NCI-H2107 (cell line): Measurements from ENCODE around the gene OGDHL.
"Not testable (repeated sequence)": the region's sequence is repeated elsewhere in the genome, so short reads cannot be mapped to it uniquely, and the experiment has no call there.

Experiments
- DNase-seq: peaks from one replicate; lab custom pipeline; 2025; lab: John Stamatoyannopoulos, UW

The OGDHL gene

DNA sequence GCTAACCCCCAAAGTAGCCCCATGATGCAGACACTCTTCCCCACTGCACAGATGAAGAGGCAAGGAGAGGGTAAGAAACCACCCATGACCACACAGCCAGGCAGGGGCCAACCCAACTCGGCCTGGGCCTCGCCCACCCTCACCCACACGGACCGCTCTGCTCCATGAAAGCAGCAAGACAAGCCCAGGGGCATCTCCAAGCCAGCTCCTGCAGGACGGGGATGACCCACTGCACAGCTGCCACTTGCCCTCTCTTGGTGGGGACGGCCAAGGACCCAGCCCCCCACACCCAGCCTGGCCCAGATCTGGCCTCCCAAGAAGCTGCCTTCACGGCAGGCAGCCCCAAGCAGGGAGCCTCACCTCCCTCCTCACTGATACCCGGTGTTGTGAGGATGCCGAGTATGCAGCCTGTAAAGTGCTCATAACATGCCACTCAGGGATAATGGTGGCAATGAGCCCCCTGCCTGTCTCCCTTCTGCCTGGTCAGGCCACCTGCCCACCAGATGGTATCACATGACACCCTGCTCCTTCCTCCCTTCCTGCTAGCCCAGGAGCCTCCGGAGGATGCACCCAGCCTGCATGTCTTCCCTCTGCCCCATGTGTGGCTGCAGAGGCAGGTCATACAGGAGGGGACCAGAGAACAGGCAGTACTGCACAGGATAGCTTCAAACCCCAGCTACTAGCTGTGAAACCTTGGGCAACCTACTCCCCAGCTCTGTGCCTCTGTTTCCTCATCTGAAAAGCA, 23.3 kb downstream of the OGDHL start:
- no peak for DNase-seq

DNA sequence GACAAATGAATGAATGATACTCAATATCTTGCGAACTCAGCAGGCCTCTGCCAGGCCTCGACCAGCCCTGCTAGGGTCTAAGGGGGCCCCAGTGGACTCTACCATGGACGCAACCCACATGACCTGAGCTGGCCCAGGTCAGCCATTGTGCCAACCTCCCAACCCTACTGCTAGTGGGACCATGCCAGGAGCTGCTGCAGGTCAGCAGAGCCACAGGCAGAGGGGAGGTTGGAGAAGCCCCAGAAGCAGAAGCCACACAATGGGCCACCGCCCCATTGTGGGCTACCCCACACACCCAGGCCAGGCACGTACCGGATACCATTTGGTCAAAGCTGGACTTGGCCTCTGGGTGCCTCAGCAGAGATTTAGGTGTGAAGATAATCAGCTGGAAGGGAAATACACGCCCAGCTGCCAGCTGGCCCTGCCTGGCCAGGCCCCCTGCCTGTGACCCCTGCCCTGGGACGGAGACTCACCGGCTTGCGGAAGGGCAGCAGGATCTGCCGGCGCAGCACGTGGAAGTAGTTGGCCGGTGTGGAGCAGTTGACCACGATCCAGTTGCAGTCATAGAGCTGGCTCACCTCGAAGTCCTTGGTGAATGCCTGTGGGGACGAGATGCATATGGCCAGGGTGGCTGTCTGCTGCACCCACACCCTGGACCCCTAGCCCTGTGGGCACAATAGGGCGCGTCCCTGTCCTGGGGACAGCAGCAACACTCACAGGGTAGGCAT, 24.5 kb downstream of the OGDHL start:
- no peak for DNase-seq

GRCh38 chr10:49736564-49737113, 25.5 kb downstream of the OGDHL start:
- DNase-seq: no peak

- no peak for DNase-seq
Measured at GRCh38 chr10:49735848-49736563, 26.1 kb downstream of the OGDHL start.

DNA sequence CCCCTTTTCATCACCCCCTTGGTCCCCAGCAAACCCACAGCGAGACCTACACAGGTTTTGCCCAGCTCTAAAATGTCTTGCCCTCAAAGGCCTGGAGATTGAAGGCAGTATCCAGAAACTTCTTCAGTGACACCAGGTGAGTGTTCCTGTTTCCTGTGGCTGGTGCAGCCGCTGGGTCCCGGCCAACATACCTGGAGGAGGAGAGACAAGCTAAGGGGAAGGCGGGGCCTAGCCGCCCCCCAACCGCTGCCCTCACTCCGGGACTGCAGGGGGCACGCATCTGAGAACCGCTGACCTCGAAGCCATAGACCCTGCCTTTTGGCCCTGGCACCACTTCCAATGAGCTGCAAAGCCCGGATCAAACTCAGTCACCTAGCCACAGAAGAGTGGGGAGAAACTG, 27.0 kb downstream of the OGDHL start:
- no peak for DNase-seq

- no peak for DNase-seq
Measured at GRCh38 chr10:49734676-49735075, 27.4 kb downstream of the OGDHL start.

GRCh38 chr10:49733866-49734265, 28.3 kb downstream of the OGDHL start:
- no peak for DNase-seq

- DNase-seq: no peak
Measured at GRCh38 chr10:49726593-49726992, 35.5 kb downstream of the OGDHL start.

DNA sequence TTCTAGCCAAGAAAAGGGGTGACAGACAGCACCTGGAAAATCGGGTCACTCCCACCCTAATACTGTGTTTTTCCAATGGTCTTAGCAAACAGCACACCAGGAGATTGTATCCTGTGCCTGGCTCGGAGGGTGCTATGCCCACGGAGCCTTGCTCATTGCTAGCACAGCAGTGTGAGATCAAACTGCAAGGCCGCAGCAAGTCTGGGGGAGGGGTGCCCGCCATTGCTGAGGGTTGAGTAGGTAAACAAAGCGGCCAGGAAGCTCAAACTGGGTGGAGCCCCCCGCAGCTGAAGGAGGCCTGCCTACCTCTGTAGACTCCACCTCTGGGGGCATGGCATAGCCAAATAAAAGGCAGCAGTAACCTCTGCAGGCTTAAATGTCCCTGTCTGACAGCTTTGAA, 47.0 kb downstream of the OGDHL start:
- DNase-seq: not testable (repeated sequence)

- DNase-seq: no peak
Measured at GRCh38 chr10:49713266-49713665, 48.9 kb downstream of the OGDHL start.

- DNase-seq: no peak
Measured at GRCh38 chr10:49711481-49711880, 50.6 kb downstream of the OGDHL start.

- DNase-seq: no peak
Measured at GRCh38 chr10:49710966-49711365, 51.2 kb downstream of the OGDHL start.

DNA sequence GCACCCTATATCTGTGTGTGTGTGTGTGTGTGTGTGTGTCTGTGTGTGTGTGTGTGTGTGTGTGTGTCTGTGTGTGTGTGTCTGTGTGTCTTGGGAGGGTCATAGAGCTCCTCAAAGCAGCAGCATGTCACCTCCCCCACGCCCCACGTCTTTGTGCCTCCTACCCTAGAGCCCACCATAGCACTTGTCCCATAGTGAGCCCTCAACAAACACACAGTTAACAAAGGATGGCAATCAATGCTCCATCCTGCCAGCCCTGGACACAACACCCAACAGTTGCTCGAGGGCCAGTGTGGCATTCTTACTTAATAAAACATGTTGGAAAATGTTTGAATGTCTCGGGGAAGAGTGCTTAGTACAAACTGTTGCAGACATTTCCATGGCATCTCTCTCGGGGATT, 52.2 kb downstream of the OGDHL start:
- no peak for DNase-seq

DNA sequence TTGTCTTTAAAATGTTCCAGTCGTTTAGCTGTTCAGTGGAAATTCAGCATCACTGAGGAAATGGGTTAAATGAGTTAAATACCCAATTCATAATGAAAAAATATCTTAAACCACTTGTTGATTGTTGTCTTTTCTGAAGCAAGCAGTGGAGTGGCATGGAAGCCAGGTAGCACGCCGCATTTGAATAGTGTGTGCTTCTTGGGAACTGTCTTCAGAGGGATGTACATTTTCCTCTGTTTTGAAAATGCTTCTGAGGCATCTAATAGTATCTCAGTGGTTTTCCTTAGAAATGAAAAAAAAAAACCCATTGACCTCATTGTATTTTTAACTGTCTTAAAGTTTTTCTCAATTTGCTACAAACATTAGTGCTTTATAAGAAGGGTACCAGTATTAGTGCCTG, 54.5 kb downstream of the OGDHL start:
- DNase-seq: no peak

GRCh38 chr10:49700997-49701396, 61.1 kb downstream of the OGDHL start:
- DNase-seq: peak; percentile 23

DNA sequence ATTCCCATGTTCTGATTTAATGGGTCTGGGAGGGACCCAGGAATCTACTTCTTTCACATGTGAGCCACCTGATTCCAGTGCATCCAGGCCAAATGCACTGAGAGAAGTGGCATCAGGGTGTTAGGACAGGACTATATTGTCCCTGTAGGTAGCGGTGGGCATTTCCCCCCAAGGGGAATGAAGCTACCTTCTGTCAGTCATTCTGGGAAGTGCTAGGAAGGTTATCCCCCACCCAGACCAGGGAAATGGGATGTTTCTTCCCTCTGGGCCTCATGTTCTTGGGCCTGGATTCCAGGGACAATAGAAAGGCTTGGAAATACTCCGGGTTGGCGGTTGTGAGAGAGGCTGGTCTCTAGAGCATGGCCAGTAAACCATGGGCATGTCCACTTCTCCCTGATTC, 61.9 kb downstream of the OGDHL start:
- no peak for DNase-seq

DNA sequence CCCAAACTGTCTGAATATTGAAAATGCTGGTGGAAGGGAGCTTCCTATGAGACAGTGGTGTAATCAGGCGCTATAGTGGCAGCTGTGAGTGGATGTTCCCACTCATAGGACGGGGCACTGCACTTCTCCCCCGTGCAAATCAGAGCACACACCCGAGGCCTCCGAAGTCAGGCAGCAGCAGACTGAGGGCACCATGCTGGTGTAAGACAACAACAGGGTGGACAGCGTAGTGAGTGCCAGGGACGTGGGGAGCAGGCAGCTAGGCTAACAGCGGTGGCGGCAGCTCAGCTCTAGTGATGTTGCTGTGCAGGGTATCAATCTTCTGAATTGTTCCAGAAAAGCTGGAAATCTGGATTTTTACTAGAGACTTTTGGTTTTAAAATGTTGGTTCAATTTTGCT, 63.4 kb downstream of the OGDHL start:
- no peak for DNase-seq

- no peak for DNase-seq
Measured at GRCh38 chr10:49696311-49696710, 65.8 kb downstream of the OGDHL start.

GRCh38 chr10:49694466-49694865, 67.7 kb downstream of the OGDHL start:
- no peak for DNase-seq

GRCh38 chr10:49691588-49691987, 70.5 kb downstream of the OGDHL start:
- no peak for DNase-seq

GRCh38 chr10:49690698-49691356, 71.3 kb downstream of the OGDHL start:
- DNase-seq: no peak

- no peak for DNase-seq
Measured at GRCh38 chr10:49689882-49690510, 72.1 kb downstream of the OGDHL start.
